Measurements from ENCODE around the gene ANKRD65. TPM values are rescaled to one million over a fixed set of nuclear protein-coding genes. Genes with fewer than 3 reads are reported as not detected.
"Not testable (repeated sequence)": the region's sequence is repeated elsewhere in the genome, so short reads cannot be mapped to it uniquely, and the experiment has no call there.

The ANKRD65 gene
- total RNA-seq, 4 donors from 2014 or later, result 13.8 to 32.6 (median 19.4) TPM

DNA sequence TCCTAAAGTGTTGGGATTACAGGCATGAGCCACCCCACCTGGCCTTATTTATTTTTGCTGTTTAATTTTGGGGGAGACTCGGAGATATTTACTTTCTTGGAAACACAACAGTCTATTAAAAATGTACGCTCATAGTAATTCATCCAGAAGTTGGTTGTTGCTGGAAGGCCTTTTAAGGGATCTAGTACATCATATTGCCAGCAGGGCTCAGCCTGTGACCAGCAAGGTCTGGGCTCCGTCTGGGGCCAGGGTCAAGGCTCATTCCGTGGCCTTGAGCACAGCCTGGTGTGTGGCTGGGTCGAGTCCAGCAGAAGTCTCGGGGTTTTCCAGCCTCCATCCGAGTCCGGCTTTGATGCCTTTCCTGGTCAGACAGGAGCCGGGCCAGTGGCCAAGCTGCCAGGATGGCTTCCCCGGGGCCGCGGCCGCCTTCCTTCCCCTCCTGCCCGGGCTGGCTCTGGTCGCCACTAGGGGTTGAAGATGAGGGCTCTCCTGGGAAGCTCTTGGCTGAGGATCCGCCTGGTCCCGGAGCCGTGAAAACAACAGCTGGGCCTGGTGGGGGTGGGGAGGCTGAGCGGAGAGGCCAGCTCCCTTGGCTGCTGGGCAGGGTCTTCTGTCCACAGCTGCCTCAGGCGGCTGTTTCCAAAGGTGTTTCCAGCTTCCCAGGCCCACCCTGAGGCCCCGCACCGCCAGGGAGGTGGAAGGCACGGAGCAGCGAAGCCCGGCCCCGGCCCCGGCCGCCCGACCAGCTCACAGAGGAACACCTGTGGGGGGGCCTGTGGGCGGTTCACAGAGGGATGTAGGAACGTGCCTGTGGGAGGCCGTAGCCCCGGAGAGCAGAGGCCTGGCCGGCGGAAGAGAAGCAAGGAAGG is 9.3 kb upstream of the ANKRD65 start:
- 8 to 14% methylated on average over 18 to 24 of the region's 35 CpGs for WGBS, 2 donors
- peaks cover 10 to 93% (median 70%) of the 10 kb centered on the region in 4 donors for H3K4me1 ChIP-seq
- peak overlapping the region; percentile 49 to 99 (median 86) for H3K27ac ChIP-seq
- H3K9me3 ChIP-seq, result no peaks in the 10 kb centered on the region
- no peaks in the 10 kb centered on the region for H3K36me3 ChIP-seq
- H3K4me3 ChIP-seq, result peak overlapping the region in 2 of 4 donors; percentile 3 to 18
- DNase-seq (ENCODE audit: low spot score in 2 of 2), result peak; percentile 46 to 69
- H3K27me3 ChIP-seq, result peaks cover 0 to 7% of the 10 kb centered on the region in 2 donors
- peak in 1 of 2 donors; percentile 72 for TF ChIP-seq EP300 (IDR thresholded peaks at IDR 0.05)
- TF ChIP-seq, protein P1, sequence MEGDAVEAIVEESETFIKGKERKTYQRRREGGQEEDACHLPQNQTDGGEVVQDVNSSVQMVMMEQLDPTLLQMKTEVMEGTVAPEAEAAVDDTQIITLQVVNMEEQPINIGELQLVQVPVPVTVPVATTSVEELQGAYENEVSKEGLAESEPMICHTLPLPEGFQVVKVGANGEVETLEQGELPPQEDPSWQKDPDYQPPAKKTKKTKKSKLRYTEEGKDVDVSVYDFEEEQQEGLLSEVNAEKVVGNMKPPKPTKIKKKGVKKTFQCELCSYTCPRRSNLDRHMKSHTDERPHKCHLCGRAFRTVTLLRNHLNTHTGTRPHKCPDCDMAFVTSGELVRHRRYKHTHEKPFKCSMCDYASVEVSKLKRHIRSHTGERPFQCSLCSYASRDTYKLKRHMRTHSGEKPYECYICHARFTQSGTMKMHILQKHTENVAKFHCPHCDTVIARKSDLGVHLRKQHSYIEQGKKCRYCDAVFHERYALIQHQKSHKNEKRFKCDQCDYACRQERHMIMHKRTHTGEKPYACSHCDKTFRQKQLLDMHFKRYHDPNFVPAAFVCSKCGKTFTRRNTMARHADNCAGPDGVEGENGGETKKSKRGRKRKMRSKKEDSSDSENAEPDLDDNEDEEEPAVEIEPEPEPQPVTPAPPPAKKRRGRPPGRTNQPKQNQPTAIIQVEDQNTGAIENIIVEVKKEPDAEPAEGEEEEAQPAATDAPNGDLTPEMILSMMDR (IDR thresholded peaks at IDR 0.05), result peak in 2 of 5 experiments; percentile 41 to 61
- TF ChIP-seq POLR2A (IDR thresholded peaks at IDR 0.05), result no peak

DNA sequence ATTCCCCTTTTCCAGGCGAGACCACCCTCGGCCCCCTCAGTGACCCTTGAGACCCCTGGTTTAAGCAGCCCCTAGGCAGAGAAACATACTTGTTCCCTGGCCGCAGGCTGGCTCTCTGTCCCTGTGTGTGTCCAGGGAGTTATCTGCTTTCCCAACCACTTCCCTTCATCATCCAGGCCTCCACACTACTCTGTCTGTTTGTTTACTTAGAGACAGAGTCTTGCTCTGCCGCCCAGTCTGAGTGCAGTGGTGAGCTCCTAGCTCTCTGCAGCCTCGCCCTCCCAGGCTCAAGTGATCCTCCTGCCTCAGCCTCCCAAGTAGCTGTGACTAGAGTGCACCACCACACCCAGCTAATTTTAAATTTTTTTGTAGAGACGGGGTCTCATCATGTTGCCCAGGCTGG is 8.6 kb upstream of the ANKRD65 start:
- H3K27ac ChIP-seq, result peak overlapping the region; percentile 49 to 99 (median 86)
- peaks cover 10 to 89% (median 66%) of the 10 kb centered on the region in 4 donors for H3K4me1 ChIP-seq
- peaks cover 0 to 7% of the 10 kb centered on the region in 2 donors for H3K27me3 ChIP-seq
- no peaks in the 10 kb centered on the region for H3K9me3 ChIP-seq
- 49 to 54% methylated on average over 6 of the region's 6 CpGs for WGBS, 2 donors
- H3K4me3 ChIP-seq, result no peak overlapping the region
- no peaks in the 10 kb centered on the region for H3K36me3 ChIP-seq
- TF ChIP-seq, protein P1 (IDR thresholded peaks at IDR 0.05), result no peak
- TF ChIP-seq EP300 (IDR thresholded peaks at IDR 0.05), result no peak
- no peak for TF ChIP-seq POLR2A (IDR thresholded peaks at IDR 0.05)
- no peak for DNase-seq (ENCODE audit: low spot score in 2 of 2)

DNA sequence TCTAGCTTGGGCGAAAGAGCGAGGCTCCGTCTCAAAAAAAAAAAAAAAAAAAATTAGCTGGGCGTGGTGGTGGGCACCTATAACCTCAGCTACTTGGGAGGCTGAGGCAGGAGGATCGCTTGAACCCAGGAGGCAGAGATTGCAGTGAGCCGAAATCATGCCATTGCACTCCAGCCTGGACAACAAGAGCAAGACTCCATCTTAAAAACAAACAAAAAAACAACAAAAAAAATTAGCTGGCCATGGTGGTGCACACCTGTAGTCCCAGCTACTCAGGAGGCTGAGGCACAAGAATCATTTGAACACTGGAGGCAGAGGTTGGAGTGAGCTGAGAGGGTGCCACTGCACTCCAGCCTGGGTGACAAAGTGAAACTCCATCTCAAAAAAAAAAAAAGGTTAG is 7.9 kb upstream of the ANKRD65 start:
- peak overlapping the region in 2 of 4 donors; percentile 89 to 99 for H3K27ac ChIP-seq
- H3K4me3 ChIP-seq; H3K27me3 ChIP-seq; H3K36me3 ChIP-seq; DNase-seq (ENCODE audit: low spot score in 2 of 2); H3K9me3 ChIP-seq: not testable (repeated sequence)
- 92 to 94% methylated on average over 6 of the region's 6 CpGs for WGBS, 2 donors
- peaks cover 10 to 82% (median 59%) of the 10 kb centered on the region in 4 donors for H3K4me1 ChIP-seq

DNA sequence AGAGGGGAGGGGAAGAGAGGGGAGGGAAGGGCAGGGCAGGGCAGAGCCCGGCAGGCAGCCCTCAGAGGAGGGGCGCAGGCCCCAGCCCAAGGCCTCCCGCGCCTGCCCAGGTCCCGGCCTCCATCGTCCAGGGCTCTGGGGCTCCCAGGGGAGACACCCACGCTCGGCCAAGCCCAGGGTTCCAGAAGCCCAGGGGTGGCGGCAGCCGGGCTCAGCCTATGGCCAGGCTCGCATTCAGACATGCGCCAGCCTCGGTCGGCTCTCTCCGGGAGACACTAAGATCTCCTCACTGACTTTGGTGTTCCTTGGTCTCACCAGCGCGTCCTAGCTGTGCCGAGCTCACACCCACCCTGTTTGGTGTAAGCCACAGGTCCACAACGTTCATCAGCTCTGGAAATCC is 7.1 kb upstream of the ANKRD65 start:
- H3K27me3 ChIP-seq, result peaks cover 0 to 7% of the 10 kb centered on the region in 2 donors
- H3K27ac ChIP-seq, result peak overlapping the region in 3 of 4 donors; percentile 24 to 99 (median 89)
- H3K4me3 ChIP-seq, result no peak overlapping the region
- H3K36me3 ChIP-seq, result no peaks in the 10 kb centered on the region
- peaks cover 10 to 78% (median 52%) of the 10 kb centered on the region in 4 donors for H3K4me1 ChIP-seq
- 49 to 57% methylated on average over 19 of the region's 19 CpGs for WGBS, 2 donors
- no peak for DNase-seq (ENCODE audit: low spot score in 2 of 2)
- H3K9me3 ChIP-seq, result no peaks in the 10 kb centered on the region
- TF ChIP-seq, protein P1 (IDR thresholded peaks at IDR 0.05), result no peak
- no peak for TF ChIP-seq POLR2A (IDR thresholded peaks at IDR 0.05)
- TF ChIP-seq EP300 (IDR thresholded peaks at IDR 0.05), result no peak

DNA sequence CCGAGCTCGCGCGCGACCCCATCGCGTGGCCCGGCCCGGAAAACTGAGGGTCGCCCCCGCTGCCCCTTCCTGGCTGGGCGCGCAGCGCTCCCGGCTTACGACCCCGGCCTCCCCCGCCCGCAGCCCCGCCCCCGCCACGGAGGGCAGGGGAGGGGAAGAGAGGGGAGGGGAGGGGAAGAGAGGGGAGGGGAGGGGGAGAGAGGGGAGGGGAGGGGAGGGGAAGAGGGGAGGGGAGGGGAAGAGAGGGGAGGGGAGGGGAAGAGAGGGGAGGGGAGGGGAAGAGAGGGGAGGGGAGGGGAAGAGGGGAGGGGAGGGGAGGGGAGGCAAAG is 6.7 kb upstream of the ANKRD65 start:
- DNase-seq (ENCODE audit: low spot score in 2 of 2), result no peak
- H3K27ac ChIP-seq, result peak overlapping the region; percentile 71 to 94 (median 84)
- H3K4me1 ChIP-seq, result peaks cover 10 to 76% (median 52%) of the 10 kb centered on the region in 4 donors
- H3K4me3 ChIP-seq, result peak overlapping the region in 3 of 4 donors; percentile 35 to 57 (median 46)
- peaks cover 0 to 7% of the 10 kb centered on the region in 2 donors for H3K27me3 ChIP-seq
- TF ChIP-seq POLR2A (IDR thresholded peaks at IDR 0.05), result no peak
- TF ChIP-seq EP300 (IDR thresholded peaks at IDR 0.05), result no peak
- TF ChIP-seq, protein P1 (IDR thresholded peaks at IDR 0.05), result no peak
- no peaks in the 10 kb centered on the region for H3K9me3 ChIP-seq
- no CpG with 5 or more reads among the region's 22 CpGs for WGBS, 2 donors
- no peaks in the 10 kb centered on the region for H3K36me3 ChIP-seq
